ENCODE measurements around the gene TBX15. TPM values are rescaled to one million over a fixed set of nuclear protein-coding genes. Genes with fewer than 3 reads are reported as not detected.

The TBX15 gene
- total RNA-seq, 1 experiment from 2014 or later = 1.9 TPM

DNA sequence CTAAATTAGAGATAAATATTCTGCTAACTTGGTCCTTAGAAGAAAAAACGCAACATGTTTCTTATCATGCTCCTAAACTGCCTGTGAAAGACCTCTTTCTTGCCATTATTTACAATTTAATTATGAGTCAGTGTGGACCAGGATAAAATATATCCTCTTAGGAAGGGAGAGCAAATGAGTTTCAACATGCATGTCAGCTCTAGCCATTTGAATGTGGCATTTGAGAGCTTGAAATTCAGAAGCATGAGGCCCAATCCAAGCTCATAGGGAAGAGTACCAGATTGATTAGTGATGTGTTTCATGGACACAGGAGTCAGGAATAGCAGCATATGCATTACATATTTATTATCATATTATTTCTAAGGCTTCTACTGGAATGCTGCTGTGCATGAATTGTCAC is 39.3 kb downstream of the TBX15 start:
- ChIA-PET POLR2A (no interaction called here), CTCF (no interaction called here)
- ATAC-seq = no peak
- intact Hi-C loops (cut with micrococcal nuclease; ENCODE audit: unreplicated experiment) = no loop called here
- Histone ChIP-seq H3K4me3 (ENCODE audit: low read depth in 2 of 2, low read length in 2 of 2) (no peak overlapping the region), H3K36me3 (ENCODE audit: control insufficient read depth, insufficient read depth, low read length) (no peaks in the 10 kb centered on the region), H3K4me1 (ENCODE audit: control insufficient read depth, insufficient read depth, low read length) (no peaks in the 10 kb centered on the region), H3K27ac (ENCODE audit: low read length) (no peak overlapping the region), H3K9me3 (ENCODE audit: control insufficient read depth, insufficient read depth, low read depth, low read length) (no peaks in the 10 kb centered on the region), H3K27me3 (ENCODE audit: control insufficient read depth, insufficient read depth, low read length) (no peaks in the 10 kb centered on the region)
- DNase-seq (ENCODE audit: low read depth, low spot score) = no peak
- in situ Hi-C loops (cut with HindIII; ENCODE audit: low pct_unique_long_range_greater_than_20kb, low sequenced_read_pairs) = no loop called here
- no TSS peak for BruUV-seq (replicated peaks)
- TF ChIP-seq, protein P1, sequence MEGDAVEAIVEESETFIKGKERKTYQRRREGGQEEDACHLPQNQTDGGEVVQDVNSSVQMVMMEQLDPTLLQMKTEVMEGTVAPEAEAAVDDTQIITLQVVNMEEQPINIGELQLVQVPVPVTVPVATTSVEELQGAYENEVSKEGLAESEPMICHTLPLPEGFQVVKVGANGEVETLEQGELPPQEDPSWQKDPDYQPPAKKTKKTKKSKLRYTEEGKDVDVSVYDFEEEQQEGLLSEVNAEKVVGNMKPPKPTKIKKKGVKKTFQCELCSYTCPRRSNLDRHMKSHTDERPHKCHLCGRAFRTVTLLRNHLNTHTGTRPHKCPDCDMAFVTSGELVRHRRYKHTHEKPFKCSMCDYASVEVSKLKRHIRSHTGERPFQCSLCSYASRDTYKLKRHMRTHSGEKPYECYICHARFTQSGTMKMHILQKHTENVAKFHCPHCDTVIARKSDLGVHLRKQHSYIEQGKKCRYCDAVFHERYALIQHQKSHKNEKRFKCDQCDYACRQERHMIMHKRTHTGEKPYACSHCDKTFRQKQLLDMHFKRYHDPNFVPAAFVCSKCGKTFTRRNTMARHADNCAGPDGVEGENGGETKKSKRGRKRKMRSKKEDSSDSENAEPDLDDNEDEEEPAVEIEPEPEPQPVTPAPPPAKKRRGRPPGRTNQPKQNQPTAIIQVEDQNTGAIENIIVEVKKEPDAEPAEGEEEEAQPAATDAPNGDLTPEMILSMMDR (IDR thresholded peaks at IDR 0.05) = no peak
- TF ChIP-seq POLR2AphosphoS5 (IDR thresholded peaks at IDR 0.05; ENCODE audit: low read depth, low read length) (no peak), TCF7L2 (IDR thresholded peaks at IDR 0.05; ENCODE audit: low read depth, low read length) (no peak), SIN3A (IDR thresholded peaks at IDR 0.05; ENCODE audit: borderline replicate concordance, insufficient read depth, low read depth, low read length) (no peak)
- TF ChIP-seq, protein P2, sequence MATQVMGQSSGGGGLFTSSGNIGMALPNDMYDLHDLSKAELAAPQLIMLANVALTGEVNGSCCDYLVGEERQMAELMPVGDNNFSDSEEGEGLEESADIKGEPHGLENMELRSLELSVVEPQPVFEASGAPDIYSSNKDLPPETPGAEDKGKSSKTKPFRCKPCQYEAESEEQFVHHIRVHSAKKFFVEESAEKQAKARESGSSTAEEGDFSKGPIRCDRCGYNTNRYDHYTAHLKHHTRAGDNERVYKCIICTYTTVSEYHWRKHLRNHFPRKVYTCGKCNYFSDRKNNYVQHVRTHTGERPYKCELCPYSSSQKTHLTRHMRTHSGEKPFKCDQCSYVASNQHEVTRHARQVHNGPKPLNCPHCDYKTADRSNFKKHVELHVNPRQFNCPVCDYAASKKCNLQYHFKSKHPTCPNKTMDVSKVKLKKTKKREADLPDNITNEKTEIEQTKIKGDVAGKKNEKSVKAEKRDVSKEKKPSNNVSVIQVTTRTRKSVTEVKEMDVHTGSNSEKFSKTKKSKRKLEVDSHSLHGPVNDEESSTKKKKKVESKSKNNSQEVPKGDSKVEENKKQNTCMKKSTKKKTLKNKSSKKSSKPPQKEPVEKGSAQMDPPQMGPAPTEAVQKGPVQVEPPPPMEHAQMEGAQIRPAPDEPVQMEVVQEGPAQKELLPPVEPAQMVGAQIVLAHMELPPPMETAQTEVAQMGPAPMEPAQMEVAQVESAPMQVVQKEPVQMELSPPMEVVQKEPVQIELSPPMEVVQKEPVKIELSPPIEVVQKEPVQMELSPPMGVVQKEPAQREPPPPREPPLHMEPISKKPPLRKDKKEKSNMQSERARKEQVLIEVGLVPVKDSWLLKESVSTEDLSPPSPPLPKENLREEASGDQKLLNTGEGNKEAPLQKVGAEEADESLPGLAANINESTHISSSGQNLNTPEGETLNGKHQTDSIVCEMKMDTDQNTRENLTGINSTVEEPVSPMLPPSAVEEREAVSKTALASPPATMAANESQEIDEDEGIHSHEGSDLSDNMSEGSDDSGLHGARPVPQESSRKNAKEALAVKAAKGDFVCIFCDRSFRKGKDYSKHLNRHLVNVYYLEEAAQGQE (IDR thresholded peaks at IDR 0.05; ENCODE audit: insufficient read depth in 1 of 2, low read depth in 2 of 2, low read length in 1 of 2) = no peak

DNA sequence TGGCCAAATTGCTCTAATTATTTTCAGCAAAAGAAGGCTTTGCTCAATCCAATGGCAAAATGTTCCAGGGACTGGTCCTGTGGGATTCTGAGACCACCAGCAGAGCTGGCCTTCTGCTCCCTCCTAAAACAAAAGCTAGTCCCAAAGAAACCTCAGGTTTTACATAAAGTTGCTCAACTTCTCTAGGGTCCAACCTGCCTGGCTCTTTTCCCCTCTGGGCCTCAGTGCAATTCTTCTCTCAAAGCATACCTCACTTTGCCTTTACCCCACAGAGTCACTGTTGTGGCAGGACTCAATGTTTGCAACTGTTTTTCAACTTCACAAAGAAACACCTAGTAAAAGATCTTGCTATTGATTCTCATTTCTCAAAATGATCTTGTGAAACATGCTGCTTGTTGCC is 39.8 kb downstream of the TBX15 start:
- Histone ChIP-seq H3K27ac (ENCODE audit: low read length) (no peak overlapping the region), H3K4me3 (ENCODE audit: low read depth in 2 of 2, low read length in 2 of 2) (no peak overlapping the region), H3K27me3 (ENCODE audit: control insufficient read depth, insufficient read depth, low read length) (no peaks in the 10 kb centered on the region), H3K36me3 (ENCODE audit: control insufficient read depth, insufficient read depth, low read length) (no peaks in the 10 kb centered on the region), H3K4me1 (ENCODE audit: control insufficient read depth, insufficient read depth, low read length) (no peaks in the 10 kb centered on the region), H3K9me3 (ENCODE audit: control insufficient read depth, insufficient read depth, low read depth, low read length) (no peaks in the 10 kb centered on the region)
- TF ChIP-seq SIN3A (IDR thresholded peaks at IDR 0.05; ENCODE audit: borderline replicate concordance, insufficient read depth, low read depth, low read length) = no peak
- TF ChIP-seq POLR2AphosphoS5 (IDR thresholded peaks at IDR 0.05; ENCODE audit: low read depth, low read length) = no peak
- intact Hi-C loops (cut with micrococcal nuclease; ENCODE audit: unreplicated experiment) = no loop called here
- in situ Hi-C loops (cut with HindIII; ENCODE audit: low pct_unique_long_range_greater_than_20kb, low sequenced_read_pairs) = no loop called here
- BruUV-seq (replicated peaks) = no TSS peak
- DNase-seq (ENCODE audit: low read depth, low spot score) (no peak), ATAC-seq (no peak)
- POLR2A ChIA-PET = no interaction called here
- CTCF ChIA-PET = no interaction called here

DNA sequence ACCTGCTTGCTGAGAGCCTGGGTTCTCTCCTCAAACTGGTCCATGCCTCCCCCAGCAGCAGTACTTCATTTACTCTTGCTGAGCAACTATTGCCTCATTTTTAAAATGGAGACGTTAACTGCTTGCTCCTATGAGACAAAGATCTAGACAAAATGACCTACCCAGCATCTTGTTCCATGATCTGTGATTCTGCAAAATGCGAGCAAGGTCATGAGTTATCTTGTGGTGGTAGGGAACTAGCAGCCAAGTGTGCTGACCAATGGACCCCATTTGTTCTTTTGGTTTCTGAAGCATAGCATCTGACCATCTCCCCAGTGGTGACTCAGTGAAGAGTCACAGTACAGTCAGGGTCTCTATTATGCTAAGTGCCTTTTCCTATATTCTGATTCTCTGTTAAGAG is 40.4 kb downstream of the TBX15 start:
- no peak for ATAC-seq
- H3K27ac ChIP-seq (ENCODE audit: low read length) = no peak overlapping the region
- TF ChIP-seq POLR2AphosphoS5 (IDR thresholded peaks at IDR 0.05; ENCODE audit: low read depth, low read length) = no peak
- TF ChIP-seq SIN3A (IDR thresholded peaks at IDR 0.05; ENCODE audit: borderline replicate concordance, insufficient read depth, low read depth, low read length) = no peak
- TF ChIP-seq, protein P2 (IDR thresholded peaks at IDR 0.05; ENCODE audit: insufficient read depth in 1 of 2, low read depth in 2 of 2, low read length in 1 of 2) = no peak
- no peak for TF ChIP-seq TCF7L2 (IDR thresholded peaks at IDR 0.05; ENCODE audit: low read depth, low read length)
- TF ChIP-seq, protein P1 (IDR thresholded peaks at IDR 0.05) = no peak
- H3K36me3 ChIP-seq (ENCODE audit: control insufficient read depth, insufficient read depth, low read length) = no peaks in the 10 kb centered on the region
- H3K9me3 ChIP-seq (ENCODE audit: control insufficient read depth, insufficient read depth, low read depth, low read length) = no peaks in the 10 kb centered on the region
- no peaks in the 10 kb centered on the region for H3K4me1 ChIP-seq (ENCODE audit: control insufficient read depth, insufficient read depth, low read length)
- POLR2A ChIA-PET = no interaction called here
- intact Hi-C loops (cut with micrococcal nuclease; ENCODE audit: unreplicated experiment) = no loop called here
- H3K4me3 ChIP-seq (ENCODE audit: low read depth in 2 of 2, low read length in 2 of 2) = no peak overlapping the region
- no TSS peak for BruUV-seq (replicated peaks)
- DNase-seq (ENCODE audit: low read depth, low spot score) = no peak
- CTCF ChIA-PET = no interaction called here
- H3K27me3 ChIP-seq (ENCODE audit: control insufficient read depth, insufficient read depth, low read length) = no peaks in the 10 kb centered on the region
- in situ Hi-C loops (cut with HindIII; ENCODE audit: low pct_unique_long_range_greater_than_20kb, low sequenced_read_pairs) = no loop called here
